ENCODE data around the gene ID2.
A peak's percentile ranks its signal among the peaks of the same experiment; 100 is the strongest.

The ID2 gene

GRCh38 chr2:8684878-8685696 lies 3.2 kb downstream of the ID2 start (continued):
- no peak for TF ChIP-seq REPIN1 (tag by site-specific recombination; IDR thresholded peaks at IDR 0.05; ENCODE audit: low read depth)
- TF ChIP-seq KLF17 (tag by site-specific recombination; IDR thresholded peaks at IDR 0.05) = peak; percentile 31; the same call in 1 of the 2 replicates
- TF ChIP-seq WT1 (tag by site-specific recombination; IDR thresholded peaks at IDR 0.05) = no peak
- TF ChIP-seq ZBTB8A (tag by site-specific recombination; IDR thresholded peaks at IDR 0.05) = peak; percentile 72
- 0 out of 2 replicates have a peak, but pooled peaks have one; percentile 38 for TF ChIP-seq SP2 (tag by site-specific recombination; IDR thresholded peaks at IDR 0.05)
- peak; percentile 45; the same call in 1 of the 2 replicates for TF ChIP-seq KLF8 (tag by site-specific recombination; IDR thresholded peaks at IDR 0.05)
- 0 out of 2 replicates have a peak, but pooled peaks have one; percentile 43 for TF ChIP-seq ZNF692 (tag by site-specific recombination; IDR thresholded peaks at IDR 0.05)
- peak; percentile 86 for TF ChIP-seq ZNF335 (tag by site-specific recombination; conservative IDR thresholded peaks at IDR 0.05)
- peak; percentile 83 for TF ChIP-seq SCRT2 (tag by site-specific recombination; IDR thresholded peaks at IDR 0.05)
- no peak for TF ChIP-seq ZNF529 (tag by site-specific recombination; IDR thresholded peaks at IDR 0.05; ENCODE audit: insufficient replicate concordance)
- no peak for TF ChIP-seq ZNF626 (tag by site-specific recombination; IDR thresholded peaks at IDR 0.05)
- TF ChIP-seq KLF1 (tag by site-specific recombination; IDR thresholded peaks at IDR 0.05) = 0 out of 2 replicates have a peak, but pooled peaks have one; percentile 48
- no peak for TF ChIP-seq ZNF596 (tag by site-specific recombination; IDR thresholded peaks at IDR 0.05)
- no peak for TF ChIP-seq ZNF140 (tag by site-specific recombination; IDR thresholded peaks at IDR 0.05)
- TF ChIP-seq MZF1 (tag by site-specific recombination; IDR thresholded peaks at IDR 0.05; ENCODE audit: borderline replicate concordance) = no peak
- TF ChIP-seq ZEB2 (tag by site-specific recombination; IDR thresholded peaks at IDR 0.05) = 0 out of 2 replicates have a peak, but pooled peaks have one; percentile 40
- no peak for TF ChIP-seq ZNF610 (tag by site-specific recombination; IDR thresholded peaks at IDR 0.05; ENCODE audit: borderline replicate concordance)
- peak; percentile 46; the same call in 1 of the 2 replicates for TF ChIP-seq GLIS2 (tag by site-specific recombination; IDR thresholded peaks at IDR 0.05)
- no peak for TF ChIP-seq ZNF654 (tag by site-specific recombination; IDR thresholded peaks at IDR 0.05; ENCODE audit: low read depth)
- TF ChIP-seq ZNF670 (tag by site-specific recombination; IDR thresholded peaks at IDR 0.05; ENCODE audit: low read depth) = no peak

- ChIA-PET POLR2A (no interaction called here), CTCF (no interaction called here)
- peak overlapping the region; percentile 93 for H3K4me3 ChIP-seq (ENCODE audit: low read depth, low read length)
- H3K27ac ChIP-seq (ENCODE audit: extremely low read depth, low read depth, low read length) = peak overlapping the region; percentile 89
- peaks cover 0 to 18% of the 10 kb centered on the region in 2 experiments; a peak in 1 of 3 replicates for H3K36me3 ChIP-seq (ENCODE audit: control insufficient read depth in 2 of 2, insufficient read depth in 1 of 2, low read length in 2 of 2)
- no peaks in the 10 kb centered on the region for H3K9me3 ChIP-seq (ENCODE audit: control insufficient read depth, insufficient read depth, low read depth, low read length)
- H3K4me1 ChIP-seq (ENCODE audit: control insufficient read depth, insufficient read depth, low read length) = peaks cover 4% of the 10 kb centered on the region; the same call in 1 of the 2 replicates
- peak; percentile 20 for TF ChIP-seq ZNF654 (tag by site-specific recombination; IDR thresholded peaks at IDR 0.05; ENCODE audit: low read depth)
- TF ChIP-seq KLF8 (tag by site-specific recombination; IDR thresholded peaks at IDR 0.05) = no peak
- peak; percentile 8; the same call in 1 of the 2 replicates for TF ChIP-seq ZBTB8A (tag by site-specific recombination; IDR thresholded peaks at IDR 0.05)
- TF ChIP-seq BCL6B (tag by site-specific recombination; IDR thresholded peaks at IDR 0.05) = no peak
- no peak for TF ChIP-seq ZNF138 (tag by site-specific recombination; IDR thresholded peaks at IDR 0.05; ENCODE audit: borderline replicate concordance)
- TF ChIP-seq ZNF121 (tag by site-specific recombination; IDR thresholded peaks at IDR 0.05) = no peak
- TF ChIP-seq ZFP37 (tag by site-specific recombination; IDR thresholded peaks at IDR 0.05) = no peak
- peak; percentile 44 for TF ChIP-seq ZBTB20 (tag by site-specific recombination; IDR thresholded peaks at IDR 0.05)
- TF ChIP-seq ZNF561 (tag by site-specific recombination; IDR thresholded peaks at IDR 0.05; ENCODE audit: borderline replicate concordance) = 0 out of 2 replicates have a peak, but pooled peaks have one; percentile 49
- TF ChIP-seq PRDM4 (tag by site-specific recombination; IDR thresholded peaks at IDR 0.05) = no peak
- no peak for TF ChIP-seq ZNF596 (tag by site-specific recombination; IDR thresholded peaks at IDR 0.05)
These were observed 4.0 kb downstream of the ID2 start for GRCh38 chr2:8685697-8686358.
